Measurements from ENCODE around the gene OR2C3.
"Not testable (repeated sequence)": the region's sequence is repeated elsewhere in the genome, so short reads cannot be mapped to it uniquely, and the experiment has no call there.

The OR2C3 gene

DNA sequence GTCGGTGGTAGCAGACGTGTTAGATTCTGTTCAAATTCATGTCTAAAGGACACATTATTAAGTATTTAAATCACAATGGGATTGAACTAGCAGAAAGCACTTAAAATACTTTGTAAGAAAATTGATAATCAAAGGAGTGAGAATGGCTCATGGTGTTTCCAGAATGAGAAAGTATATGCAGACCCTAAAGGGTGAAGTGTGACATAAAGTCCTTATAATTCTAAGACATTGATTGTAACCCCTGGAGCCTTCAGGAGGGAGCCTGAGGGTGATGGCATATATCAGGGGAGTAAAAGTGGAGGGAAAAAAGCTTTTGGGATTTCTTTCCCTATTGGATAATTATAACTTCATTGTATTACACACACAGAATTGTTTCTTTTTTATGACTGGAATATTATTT is at the start of gene OR2C3:
TSS of gene OR2C3 (minus strand) at position 101 of the 400 bp plus-strand sequence. CDS start 3,929 bp downstream, outside the sequence.
- DNase-seq = no peak

DNA sequence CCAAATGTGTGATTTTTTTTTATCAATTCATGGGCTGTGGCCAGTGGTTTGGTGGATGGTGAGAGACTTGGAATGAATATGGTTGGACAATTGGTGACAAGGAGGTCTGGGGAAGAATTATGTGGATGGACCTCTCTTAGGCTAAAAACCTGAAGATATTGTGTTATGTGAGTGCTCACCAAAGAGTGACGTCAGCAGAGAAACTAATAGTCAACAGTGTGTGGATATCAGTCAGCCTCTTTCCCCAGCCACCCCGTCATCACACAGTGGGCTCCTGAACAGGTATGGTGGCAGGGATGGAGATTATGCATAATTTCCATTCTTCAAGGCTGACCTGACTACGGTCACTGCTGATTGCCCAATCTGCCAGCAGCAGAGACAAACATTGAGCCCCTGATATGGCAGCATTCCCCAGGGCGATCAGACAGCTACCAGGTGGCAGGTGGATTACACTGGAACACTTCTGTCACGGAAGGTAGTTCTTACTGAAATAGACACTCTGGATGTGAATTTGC is 42.8 kb upstream of the OR2C3 start:
- no peak for DNase-seq

DNA sequence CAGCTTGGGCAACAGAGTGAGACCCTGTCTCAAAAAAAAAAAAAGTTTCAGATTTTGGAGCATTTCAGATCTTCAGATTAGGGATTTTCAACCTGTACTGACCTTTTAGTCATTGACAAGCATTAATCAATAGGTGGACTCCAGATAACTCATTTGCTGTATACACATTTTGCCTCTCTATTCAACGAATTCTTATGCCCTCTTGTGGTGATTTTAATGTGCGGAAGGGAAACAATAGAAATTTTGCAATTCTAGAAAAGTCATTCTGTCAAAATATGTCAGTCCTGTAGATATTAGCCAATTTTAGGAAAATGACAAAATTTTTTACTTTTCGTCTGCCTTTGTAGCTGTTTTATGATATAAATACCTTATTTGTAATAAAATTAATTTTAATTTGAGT is 40.3 kb upstream of the OR2C3 start:
- no peak for DNase-seq

DNA sequence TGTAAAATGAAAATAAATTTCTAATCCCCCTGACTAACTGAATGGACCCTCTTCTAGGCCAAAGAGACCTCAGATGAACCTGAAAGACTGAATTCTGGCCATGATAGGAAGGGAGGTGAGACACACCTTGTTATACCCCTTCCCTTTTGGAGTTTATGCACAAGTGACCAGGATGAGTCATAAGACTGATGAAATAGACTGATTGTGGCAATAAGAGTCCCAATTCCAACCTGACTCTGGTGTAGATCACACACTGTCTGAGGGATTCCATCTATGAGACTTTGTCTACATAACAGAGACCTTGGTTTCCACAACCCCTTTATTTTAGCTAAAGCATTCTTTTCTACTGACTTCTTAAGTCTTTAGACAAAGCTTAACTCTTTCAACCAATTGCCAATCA is 38.4 kb upstream of the OR2C3 start:
- DNase-seq = no peak

DNA sequence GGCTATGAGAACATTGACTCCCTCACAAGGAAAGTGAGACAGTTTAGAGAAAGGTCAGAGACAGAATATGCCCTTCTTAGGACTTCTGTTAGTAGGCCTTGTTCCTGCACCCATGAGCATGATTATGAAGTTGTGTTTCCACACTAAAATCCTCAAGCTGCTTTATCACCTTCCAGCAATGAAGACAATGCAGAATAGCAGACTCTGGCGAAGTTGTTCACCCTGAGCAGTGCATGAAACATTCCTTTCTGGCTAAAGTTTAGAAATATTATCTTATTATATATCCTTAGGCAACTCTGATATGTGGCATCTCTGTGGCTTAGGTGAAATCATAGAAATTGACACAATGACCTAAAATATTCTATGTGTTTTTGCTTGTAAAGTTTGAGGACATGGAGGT is 38.0 kb upstream of the OR2C3 start:
- DNase-seq = no peak

DNA sequence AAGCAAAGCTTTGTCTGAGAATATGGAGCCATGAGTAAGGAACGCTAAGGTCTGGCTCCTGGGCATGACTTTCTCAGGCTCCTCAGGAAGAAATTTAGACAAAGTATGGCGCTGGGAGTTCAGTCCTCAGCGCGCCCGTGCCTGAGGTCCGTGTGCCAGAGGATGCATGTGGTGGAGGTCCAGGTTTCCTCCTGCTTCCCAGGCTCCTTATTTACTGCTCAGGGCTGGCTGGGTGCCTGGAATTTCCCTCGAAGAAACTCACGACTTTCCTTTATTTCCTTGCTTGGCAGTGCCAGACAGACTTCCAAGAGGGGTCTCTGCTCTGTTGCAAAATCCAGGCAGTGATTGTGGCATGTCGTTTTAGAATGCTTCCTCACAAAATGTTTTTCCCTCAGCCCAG is 26.0 kb upstream of the OR2C3 start:
- DNase-seq = no peak

DNA sequence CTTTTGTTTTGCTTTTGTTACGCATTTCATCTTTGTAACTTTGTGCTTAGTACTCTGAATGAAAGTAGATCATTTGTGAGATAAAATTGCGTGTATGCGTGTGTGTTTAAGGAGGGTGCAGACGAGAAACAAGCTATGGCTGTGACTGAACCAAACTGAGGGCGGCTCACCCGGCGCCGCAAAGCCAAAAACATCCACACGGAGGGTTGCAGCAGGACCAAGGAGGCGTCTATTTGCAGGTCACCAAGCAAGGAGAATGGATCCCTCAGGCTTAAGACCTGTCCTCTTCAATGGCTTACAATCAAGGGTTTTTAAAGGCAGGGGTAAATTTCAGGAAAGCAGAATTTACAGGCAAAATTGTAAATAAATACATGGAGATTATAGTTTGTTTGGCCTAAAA is 25.5 kb upstream of the OR2C3 start:
- DNase-seq = no peak

DNA sequence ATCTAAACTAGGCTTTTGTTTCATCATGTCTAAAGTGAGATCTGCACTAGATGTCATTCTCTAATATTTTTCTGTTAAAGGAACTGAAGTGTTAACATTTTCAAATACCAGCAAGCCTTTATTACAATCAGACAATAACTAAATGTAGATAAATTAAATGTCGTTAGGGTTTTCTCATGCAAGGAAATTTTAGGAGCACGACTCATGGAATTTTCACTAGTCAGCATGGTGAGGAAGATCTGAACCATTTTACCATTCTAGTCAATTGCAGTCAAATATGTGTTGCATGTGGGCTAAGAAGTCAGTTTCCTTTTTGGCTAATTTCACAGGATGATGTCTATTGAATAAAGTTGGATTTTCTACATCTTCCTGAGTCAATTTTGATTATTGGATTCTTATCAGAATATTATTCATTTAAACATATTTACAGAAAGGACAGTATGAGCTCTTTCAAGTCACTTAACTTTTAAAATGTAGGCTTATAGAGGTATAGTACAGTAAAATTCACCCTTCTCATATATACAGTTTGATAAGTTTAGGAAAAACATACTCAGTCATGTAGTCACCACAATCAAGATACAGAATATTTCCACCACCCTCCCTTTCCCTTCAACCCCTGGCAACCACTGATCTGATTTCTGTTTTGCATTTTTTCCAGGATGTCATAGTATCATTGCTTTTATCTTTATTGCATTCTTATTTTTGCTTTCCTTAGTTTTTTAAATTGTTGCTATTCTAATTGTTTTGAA is 21.9 kb upstream of the OR2C3 start:
- DNase-seq = no peak

DNA sequence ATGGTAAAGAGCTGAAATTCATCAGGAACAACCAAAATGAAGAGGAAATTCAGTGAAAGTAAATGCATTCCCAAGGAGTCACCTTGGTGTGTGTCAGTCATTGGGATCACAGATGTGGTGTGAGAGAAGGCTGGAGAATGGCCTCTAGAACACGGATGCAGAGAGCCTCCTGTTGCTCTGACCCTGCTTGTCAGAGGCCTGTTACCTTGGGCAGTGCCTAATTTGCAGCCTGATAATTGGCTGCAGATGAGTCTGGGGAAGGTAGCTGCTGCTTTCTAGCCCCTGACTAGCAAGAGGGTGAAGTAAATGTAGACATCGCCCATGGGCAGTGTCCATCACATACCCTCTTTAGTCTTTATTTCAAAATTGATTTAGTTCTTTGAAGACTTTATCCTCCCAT is 16.0 kb upstream of the OR2C3 start:
- no peak for DNase-seq

DNA sequence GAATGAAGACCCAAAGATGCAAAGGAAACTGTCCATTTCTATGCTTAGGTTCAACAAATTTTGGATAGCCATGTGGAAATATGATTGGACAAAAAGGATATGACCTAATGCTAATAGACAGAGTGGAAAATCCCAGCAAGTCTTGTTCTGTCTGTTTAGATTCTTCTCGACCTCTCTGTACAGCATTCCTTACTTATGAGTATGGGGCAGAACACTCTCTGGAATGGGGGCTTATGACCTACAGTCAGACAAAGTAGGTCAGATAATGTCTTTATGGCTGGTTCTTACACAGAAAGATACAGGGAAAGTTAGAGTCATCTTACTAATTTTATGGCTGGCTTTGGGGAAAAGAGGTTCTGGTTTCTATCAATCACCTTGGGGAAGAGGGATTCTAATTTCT is 15.5 kb upstream of the OR2C3 start:
- no peak for DNase-seq

DNA sequence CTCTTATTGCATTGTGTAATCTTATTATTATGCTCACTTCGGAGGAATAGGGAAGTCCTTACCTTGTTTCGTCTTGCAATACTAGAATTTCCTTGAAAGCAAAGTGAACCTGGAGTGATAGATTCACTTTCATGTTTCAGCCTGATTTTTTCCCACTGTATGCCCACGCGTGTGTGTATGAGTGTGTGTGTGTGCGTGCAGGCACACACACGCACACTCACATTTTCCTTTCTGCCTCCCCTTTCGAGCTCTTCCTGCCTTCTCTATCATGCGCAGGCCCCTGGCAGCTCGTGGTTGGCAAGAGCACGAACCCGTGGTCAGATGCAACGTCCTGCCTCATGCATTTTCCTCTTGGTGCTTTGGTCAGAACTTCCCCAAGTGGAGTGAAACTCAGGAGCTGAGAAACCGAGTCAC is 12.5 kb upstream of the OR2C3 start, which contains the start of gene GCSAML:
TSS of gene GCSAML (plus strand) at position 366 of the 414 bp plus-strand sequence. CDS start 58 bp downstream, outside the sequence.
- DNase-seq = no peak

DNA sequence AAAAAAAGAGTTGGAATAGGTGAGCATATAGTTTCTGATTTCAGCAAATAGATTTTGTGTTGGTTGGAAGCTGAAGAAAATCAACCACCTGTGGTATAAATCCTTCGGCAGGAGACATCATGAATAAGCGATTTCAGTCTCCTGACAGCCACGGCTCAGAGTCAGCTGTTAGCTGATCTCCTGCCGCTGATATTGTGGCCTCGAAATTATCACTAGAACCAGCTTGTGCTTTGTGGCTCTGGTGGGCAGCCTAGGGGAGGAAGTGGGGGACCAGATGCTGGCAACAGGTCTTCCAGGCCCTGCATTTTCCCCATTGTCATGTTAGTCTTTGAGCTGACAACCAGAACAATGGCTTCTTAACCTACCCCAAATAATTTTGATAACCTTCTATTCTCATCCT is 11.9 kb upstream of the OR2C3 start:
- DNase-seq = no peak

DNA sequence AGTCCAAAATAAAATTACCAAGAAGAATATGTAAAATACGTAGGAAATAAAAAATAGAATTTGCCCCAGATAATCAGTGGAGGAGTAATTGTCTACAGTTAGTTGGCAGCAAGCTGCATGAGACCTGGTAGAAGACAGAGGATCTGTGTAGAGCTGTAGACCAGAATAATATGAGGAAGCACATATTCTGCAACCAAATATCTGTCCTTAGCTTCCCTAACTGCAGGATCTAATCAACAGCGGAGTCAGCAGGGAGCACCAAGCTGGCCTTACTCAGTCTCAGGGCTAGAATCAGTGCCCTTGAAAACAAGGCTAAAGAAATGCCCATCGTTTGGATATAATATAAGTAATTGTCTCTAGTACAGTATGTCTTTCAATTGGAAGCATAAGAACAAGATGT is 6.6 kb upstream of the OR2C3 start:
- no peak for DNase-seq

DNA sequence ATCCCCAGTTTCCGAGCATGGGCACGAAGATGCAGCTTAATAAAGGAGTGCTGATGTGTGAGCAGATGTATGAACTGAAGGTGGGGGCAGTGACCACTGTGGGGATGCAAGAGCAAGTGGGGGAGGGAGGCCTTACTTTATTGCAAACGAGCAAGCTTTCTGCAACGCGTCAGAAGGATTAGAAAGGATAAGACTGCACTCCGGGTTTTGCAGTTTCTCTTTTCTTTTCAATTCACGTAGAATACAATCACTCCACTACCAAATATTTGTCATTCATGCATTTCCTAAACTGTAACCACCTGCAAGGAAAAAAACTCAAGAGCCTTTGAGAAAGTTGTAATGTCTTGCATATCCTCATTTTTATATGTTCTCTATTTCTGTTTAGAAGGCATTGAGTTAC is 4.3 kb upstream of the OR2C3 start:
- no peak for DNase-seq

DNA sequence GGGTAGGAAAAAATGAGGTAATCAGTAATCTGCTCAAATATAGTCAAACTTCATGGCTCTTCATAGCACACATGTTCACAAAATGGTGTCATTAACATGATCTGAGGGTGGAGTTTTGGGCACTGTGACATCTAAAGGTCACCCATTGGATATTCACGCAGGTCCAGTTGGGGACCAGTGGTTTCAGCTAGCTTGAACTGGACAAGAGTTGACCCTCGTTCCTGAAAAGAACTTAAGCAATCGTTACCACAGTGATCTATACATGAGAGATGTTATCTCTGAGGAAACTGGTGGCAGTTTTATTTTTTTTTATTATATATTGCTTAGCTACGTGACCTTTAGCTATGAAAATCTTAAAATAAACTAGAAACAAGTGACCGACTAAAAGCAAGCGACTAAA is 3.0 kb upstream of the OR2C3 start:
- DNase-seq = no peak

DNA sequence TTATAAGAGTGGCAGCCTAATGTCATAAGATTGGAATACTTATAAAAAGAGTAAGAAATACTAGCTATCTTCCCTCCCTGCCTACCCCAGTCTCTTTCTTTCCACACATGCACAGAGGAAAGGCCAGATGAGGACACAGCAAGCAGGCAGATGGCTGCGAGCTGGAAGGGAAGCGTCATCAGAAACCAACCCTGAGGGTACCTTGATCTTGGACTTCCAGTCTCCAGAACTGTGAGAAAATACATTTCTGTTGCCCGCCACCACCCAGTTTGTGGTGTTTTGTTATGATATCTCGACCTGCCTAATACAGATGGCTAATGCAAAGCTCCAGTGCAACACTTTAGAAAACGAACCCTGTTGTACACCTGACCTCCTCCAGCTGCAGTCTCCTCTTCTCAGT is 2.3 kb upstream of the OR2C3 start:
- DNase-seq = no peak

DNA sequence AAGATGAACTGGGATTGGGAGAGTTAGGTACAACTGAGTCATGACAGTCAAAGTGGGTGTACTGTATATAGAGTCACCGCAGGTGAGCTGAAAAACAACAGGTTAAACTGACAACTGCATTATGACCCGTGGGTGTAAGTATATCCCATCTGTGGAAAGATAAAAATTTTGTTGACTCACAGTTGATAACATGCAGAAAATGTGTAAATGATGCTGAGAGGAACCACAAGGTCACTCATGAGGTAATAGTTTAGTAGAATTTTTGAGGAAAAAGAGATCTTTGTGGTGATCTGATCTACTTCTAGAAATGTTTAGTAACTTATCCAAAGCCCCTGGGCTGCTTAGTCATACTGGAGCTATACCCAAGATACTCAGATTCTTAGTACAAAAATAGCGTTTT is 838 bp downstream of the OR2C3 start:
- no peak for DNase-seq

DNA sequence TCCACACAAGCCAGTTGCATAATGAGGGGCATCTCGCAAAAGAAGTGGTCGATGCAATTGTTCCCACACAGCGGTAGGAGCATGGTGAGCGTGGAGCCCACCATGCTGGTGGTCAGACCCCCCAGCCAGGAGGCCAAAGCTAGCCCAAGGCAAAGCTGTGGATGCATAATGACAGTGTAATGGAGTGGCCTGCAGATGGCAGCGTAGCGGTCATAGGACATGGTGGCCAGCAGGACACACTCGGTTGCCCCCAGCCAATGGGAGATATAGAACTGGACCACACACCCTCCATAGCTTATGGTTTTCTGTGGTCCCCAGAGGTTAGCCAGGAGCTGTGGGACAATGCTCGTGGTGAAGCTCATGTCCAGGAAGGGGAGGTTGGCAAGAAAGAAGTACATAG is 4.3 kb downstream of the OR2C3 start:
- DNase-seq = no peak

DNA sequence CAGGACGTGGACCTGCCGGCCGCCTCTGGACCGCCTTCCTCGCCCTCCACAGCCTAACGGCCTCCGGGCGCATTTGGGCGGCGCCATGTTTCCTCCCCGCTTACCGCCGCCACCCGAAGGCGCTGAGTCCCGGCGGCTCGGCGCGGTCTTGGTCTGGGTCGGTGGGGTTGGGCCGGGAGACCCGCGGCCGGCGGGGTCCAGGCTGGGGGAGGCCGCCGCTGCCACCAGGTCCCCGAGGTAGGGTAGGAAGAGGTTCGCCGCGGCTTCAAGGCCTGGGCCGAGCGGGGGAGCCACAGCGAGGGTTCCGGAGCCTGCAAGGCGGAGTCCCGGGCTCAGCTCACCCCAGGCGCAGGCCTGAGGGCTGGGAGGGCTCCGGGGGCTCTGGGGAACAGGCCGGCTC is 5.5 kb downstream of the OR2C3 start:
- no peak for DNase-seq

DNA sequence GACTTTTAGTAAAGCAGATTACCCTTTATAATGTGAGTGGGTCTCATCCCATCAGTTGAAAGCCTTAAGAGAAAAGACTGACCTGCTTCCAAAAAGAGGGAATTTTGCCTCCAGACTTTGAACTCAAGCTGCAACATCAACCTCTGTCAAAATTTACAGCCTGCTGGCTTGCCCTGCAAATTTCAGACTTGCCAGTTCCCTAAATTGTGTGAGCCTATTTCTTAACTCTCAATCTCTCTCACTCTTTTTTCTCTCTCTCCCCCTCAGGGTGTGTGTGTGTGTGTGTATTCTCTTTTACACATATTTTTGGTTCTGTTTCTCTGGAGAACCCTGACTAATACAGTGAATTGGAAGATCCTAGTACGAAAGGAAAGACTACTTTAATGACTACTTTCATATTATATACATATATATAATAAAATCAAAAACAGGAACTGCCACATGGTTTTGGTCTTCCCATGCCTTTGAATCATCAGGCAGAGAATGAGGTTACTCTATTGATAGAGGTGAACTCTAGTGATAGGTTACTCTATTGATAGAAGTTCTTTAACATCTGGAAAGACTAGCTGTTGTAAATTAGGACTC is 6.4 kb downstream of the OR2C3 start:
- DNase-seq = no peak

DNA sequence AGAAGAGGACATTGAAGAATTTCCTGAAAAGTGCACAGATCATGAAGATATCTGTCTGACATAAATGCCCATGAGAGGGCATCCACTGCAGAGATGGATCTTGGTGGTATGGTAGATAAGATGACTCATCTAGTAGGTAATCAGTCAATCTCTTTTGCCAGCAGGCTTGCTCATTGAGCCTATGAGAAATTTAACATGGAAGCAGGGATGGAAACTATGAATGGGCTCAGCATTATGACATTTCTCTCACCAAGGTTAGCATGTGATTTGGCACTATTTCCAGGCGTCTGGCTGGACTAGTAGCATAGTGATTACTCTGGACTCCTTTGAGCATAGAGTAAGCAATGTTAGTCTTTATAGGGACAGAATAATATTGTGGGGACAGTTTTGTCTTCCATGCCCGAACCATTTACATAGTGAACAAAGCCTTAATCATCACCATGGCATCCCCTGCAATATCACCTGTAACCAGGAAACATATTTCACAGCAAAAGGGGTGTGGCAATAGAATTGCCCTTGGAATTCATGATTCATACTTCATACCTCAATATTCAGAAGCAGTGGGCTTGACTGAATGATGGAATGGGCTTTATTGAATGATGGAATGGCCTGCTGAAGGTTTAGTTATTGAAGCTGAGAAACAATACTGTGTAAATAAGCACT is 7.3 kb downstream of the OR2C3 start:
- DNase-seq = no peak

DNA sequence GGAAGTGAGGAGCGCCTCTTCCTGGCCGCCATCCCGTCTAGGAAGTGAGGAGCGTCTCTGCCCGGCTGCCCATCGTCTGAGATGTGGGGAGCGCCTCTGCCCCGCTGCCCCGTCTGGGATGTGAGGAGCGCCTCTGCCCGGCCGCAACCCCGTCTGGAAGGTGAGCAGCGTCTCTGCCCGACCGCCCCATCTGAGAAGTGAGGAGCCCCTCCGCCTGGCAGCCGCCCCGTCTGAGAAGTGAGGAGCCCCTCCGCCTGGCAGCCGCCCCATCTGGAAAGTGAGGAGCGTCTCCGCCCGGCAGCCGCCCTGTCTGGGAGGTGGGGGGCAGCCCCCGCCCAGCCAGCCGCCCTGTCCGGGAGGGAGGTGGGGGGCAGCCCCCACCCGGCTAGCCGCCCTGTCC is 14.4 kb downstream of the OR2C3 start:
- not testable (repeated sequence) for DNase-seq

DNA sequence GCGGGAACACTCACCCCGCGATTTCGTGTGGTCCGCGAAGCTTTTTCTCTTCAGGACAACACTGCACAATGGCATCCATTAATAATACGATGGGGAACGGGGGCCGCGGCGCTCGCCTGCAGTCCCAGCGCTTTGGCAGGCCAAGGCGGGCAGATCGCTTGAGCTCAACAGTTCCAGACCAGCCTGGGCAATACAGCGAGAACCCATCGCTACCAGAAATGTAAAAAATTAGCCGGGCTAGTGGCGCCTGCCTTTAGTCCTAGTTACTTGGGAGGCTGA is 17.7 kb downstream of the OR2C3 start:
- no peak for DNase-seq

Data from DMS79 treated with DMSO at 0.1 percent for 48 hours (cell line).